K562 (cell line): ENCODE results near the gene GMDS. TPM values are rescaled to one million over a fixed set of nuclear protein-coding genes. Genes with fewer than 3 reads are reported as not detected.
A peak's percentile ranks its signal among the peaks of the same experiment; 100 is the strongest.
"Not testable (repeated sequence)": the region's sequence is repeated elsewhere in the genome, so short reads cannot be mapped to it uniquely, and the experiment has no call there.

Source experiments
- ATAC-seq: fragments of 200-7000 bp; cut with Tn5 transposase; 3 replicates; pipeline ENCODE4 v1.9.1; 2020; ENCODE audit warnings: moderate library complexity
- BruUV-seq: library from RNA; stranded (reverse); fragments of 400-500 nt; replicated peaks from 2 replicates; lab custom pipeline; 2021; lab: Mats Ljungman, UMichigan
- CTCF ChIA-PET: fragments of 300-600 bp; formaldehyde crosslinking; extraction: SDS; loops from one replicate; lab custom pipeline; 2021; ENCODE audit warnings: low intra/inter-chr PET ratio; lab: Yijun Ruan, JAX
- POLR2A ChIA-PET: fragments of 300-600, 350-650 bp; sonication (Branson Sonifier 250); formaldehyde crosslinking; extraction: SDS; loops from one replicate; lab custom pipeline; 2021; ENCODE audit warnings: antibody characterized with exemption, inconsistent platforms; lab: Yijun Ruan, JAX
- DNase-seq, 4 experiments: peaks; one replicate each; pipeline versions ENCODE4 v3.0.0 to v3.0.0-alpha.2; 2011 to 2018; ENCODE audit warnings: low spot score in 3 of 4, mixed read lengths in 3 of 4; ENCODE audit errors: extremely low read depth in 1 of 4
- FAIRE-seq: peaks from 2 replicates; lab custom pipeline; 2011; peaks lifted over from hg19 to GRCh38; lab: Jason Lieb, UNC
- H2AFZ ChIP-seq: 2 replicates; pipeline ENCODE4 v1.6.0; 2011; ENCODE audit warnings: low read depth, low read length, control low read depth, inconsistent platforms
- H3K27ac ChIP-seq: fragments of 200-600 bp; 3 replicates; pipeline ENCODE4 v1.8.0; 2011; ENCODE audit warnings: low read depth, mild to moderate bottlenecking, control low read depth, inconsistent platforms, low read length, moderate library complexity, mixed read lengths; ENCODE audit errors: extremely low read depth
- H3K27me3 ChIP-seq, 2 experiments: fragments of 300-600 bp in 1 of 2; 2 replicates in 1 of 2; 3 replicates in 1 of 2; pipeline versions ENCODE4 v1.6.0 to v1.8.0; 2011; ENCODE audit warnings: inconsistent platforms in 2 of 2, low read length in 2 of 2, mild to moderate bottlenecking in 1 of 2, mixed read lengths in 1 of 2, moderate library complexity in 1 of 2; ENCODE audit not compliant: control insufficient read depth in 2 of 2, insufficient read depth in 2 of 2
- H3K36me3 ChIP-seq: fragments of 300-600 bp; 3 replicates; pipeline ENCODE4 v1.8.0; 2011; ENCODE audit warnings: mild to moderate bottlenecking, low read length, inconsistent platforms; ENCODE audit not compliant: control insufficient read depth, insufficient read depth
- H3K4me1 ChIP-seq, 2 experiments: fragments of 200-600 bp in 1 of 2; replicated peaks in 1 of 2; 2 replicates in 1 of 2; 3 replicates in 1 of 2; pipeline versions ENCODE4 v1.5.1 to v1.8.0; 2011; ENCODE audit warnings: inconsistent platforms in 2 of 2, low read length in 2 of 2, mild to moderate bottlenecking in 1 of 2, mixed read lengths in 1 of 2, moderate library complexity in 1 of 2; ENCODE audit not compliant: control insufficient read depth in 2 of 2, insufficient read depth in 2 of 2
- H3K4me2 ChIP-seq: 2 replicates; pipeline ENCODE4 v1.6.1; 2011; ENCODE audit warnings: low read length, control low read depth, inconsistent platforms, mixed read lengths; ENCODE audit not compliant: insufficient read depth
- H3K4me3 ChIP-seq: fragments of 200-600 bp; sonication (generic), shearing (Covaris generic); 2 replicates; pipeline ENCODE4 v1.5.1; 2016; ENCODE audit warnings: control low read depth, inconsistent platforms
- H3K79me2 ChIP-seq: fragments of 200-600 bp; 3 replicates; pipeline ENCODE4 v1.8.0; 2011; ENCODE audit warnings: low read length, inconsistent platforms; ENCODE audit not compliant: control insufficient read depth, insufficient read depth
- H3K9ac ChIP-seq, 2 experiments: 2 replicates each; pipeline versions ENCODE4 v1.6.0 to v1.6.1; 2011; ENCODE audit warnings: low read depth in 2 of 2, low read length in 2 of 2, control low read depth in 1 of 2, inconsistent platforms in 1 of 2, mild to moderate bottlenecking in 1 of 2, mixed read lengths in 1 of 2; ENCODE audit not compliant: insufficient read depth in 1 of 2
- H3K9me1 ChIP-seq: one replicate; pipeline ENCODE4 v1.6.0; 2011; ENCODE audit warnings: inconsistent platforms, mild to moderate bottlenecking, low read length, moderate library complexity; ENCODE audit not compliant: control insufficient read depth, insufficient read depth
- H3K9me3 ChIP-seq: replicated peaks from 2 replicates; pipeline ENCODE4 v1.5.1; 2011; ENCODE audit warnings: low read depth, low read length, inconsistent platforms; ENCODE audit not compliant: control insufficient read depth, insufficient read depth
- H4K20me1 ChIP-seq: replicated peaks from 2 replicates; pipeline ENCODE4 v1.6.1; 2011; ENCODE audit warnings: low read length, inconsistent platforms, mixed read lengths; ENCODE audit not compliant: control insufficient read depth, insufficient read depth
- BHLHE40 ChIP-seq: IDR thresholded peaks from 2 replicates; pipeline ENCODE4 v1.6.1; 2011; ENCODE audit warnings: low read length, improper control_type of control experiment
- HDAC3 ChIP-seq: fragments of 450-650 bp; IDR thresholded peaks from 2 replicates; pipeline ENCODE4 v1.6.1; 2018; ENCODE audit warnings: borderline replicate concordance, mild to moderate bottlenecking, moderate library complexity; ENCODE audit not compliant: partially characterized antibody
- MCM3 ChIP-seq: fragments of 450-650 bp; IDR thresholded peaks from 2 replicates; pipeline ENCODE4 v1.6.1; 2016
- POLR3G ChIP-seq: IDR thresholded peaks from 2 replicates; pipeline ENCODE4 v1.6.1; 2011; ENCODE audit not compliant: insufficient read length, insufficient replicate concordance; ENCODE audit errors: extremely low read depth
- TRIM25 ChIP-seq: fragments of 450-650 bp; IDR thresholded peaks from 2 replicates; pipeline ENCODE4 v1.7.0; 2016; ENCODE audit warnings: borderline replicate concordance
- U2AF1 ChIP-seq: fragments of 200-400 bp; formaldehyde crosslinking; optimal IDR thresholded peaks from 2 replicates; pipeline ENCODE3; 2017; ENCODE audit warnings: mild to moderate bottlenecking, low read depth, low read length, moderate library complexity
- WGBS: fragments of 100-300 bp; shearing (Covaris generic); methylation state at CpG from one replicate; pipeline ENCODE4 v1.1.6; 2016; ENCODE audit warnings: low coverage, mixed read lengths; ENCODE audit not compliant: insufficient coverage; ENCODE audit errors: missing lambda C conversion rate; 5-methylcytosine and 5-hydroxymethylcytosine counted together
- in situ Hi-C: fragments of 300-500 bp; cut with MboI; formaldehyde crosslinking; loops from 4 replicates; pipeline ENCODE4 v1.15.0; 2018; ENCODE audit warnings: inconsistent platforms, mixed read lengths
- intact Hi-C: fragments of 100-400 bp; cut with micrococcal nuclease; formaldehyde crosslinking; loops from 2 replicates; pipeline ENCODE4 v1.14.2; 2022
- polyA plus RNA-seq, 8 experiments: library from polyadenylated mRNA; depleted of rRNA in 4 of 8; stranded (reverse) in 5 of 8; unstranded in 3 of 8; fragments of >200 nt; fragmentation: Nextera tagmentation in 2 of 8; fragmentation: Illumina TruSeq in 1 of 8; extraction: Ambion mirVana in 2 of 8; extraction: Trizol in 1 of 8; gene quantifications; 2 replicates each; pipeline versions ENCODE4 v1.2.1 to v1.2.3, GENCODE V29; 2011 to 2014; ENCODE audit warnings: inconsistent platforms in 1 of 8, missing spikeins in 1 of 8
- total RNA-seq, 7 experiments: library from RNA; depleted of rRNA in 6 of 7; stranded (reverse); fragments of >200 nt in 6 of 7; fragmentation: Illumina TruSeq in 2 of 7; extraction: Trizol in 2 of 7; gene quantifications; 2 replicates each; pipeline versions ENCODE4 v1.2.1 to v1.2.3, GENCODE V29; 2011 to 2021; ENCODE audit warnings: low replicate concordance in 1 of 7

GMDS gene
- total and polyA plus RNA-seq, 9 of the 15 experiments (the other 6 are each of a cell fraction or from before 2014, with no cell fraction given): 0.48 to 31.8 (median 13.4) TPM

- TF ChIP-seq TRIM25 (no peak), U2AF1 (no peak), HDAC3 (no peak), BHLHE40 (peak; percentile 25; the same call in 1 of the 2 replicates), MCM3 (no peak), POLR3G (no peak)
- TF ChIP-seq, all 486 proteins: peak for 1
- intact Hi-C loops: loop anchor here (10.0 kb wide), 1 partner anchor 895 kb away; no protein-coding TSS in a partner anchor
- 21% methylated on average over 9 of the region's 11 CpGs for WGBS
- FAIRE-seq (no peak), ATAC-seq (no peak), DNase-seq (no peak)
- ChIA-PET CTCF (no interaction called here), POLR2A (interaction anchor here (0.9 kb wide), 1 partner anchor 975 kb away, joined by 5 read pairs; no protein-coding TSS in a partner anchor)
- H3K79me2 ChIP-seq: no peaks in the 10 kb centered on the region
- H3K27ac ChIP-seq: no peak overlapping the region
- no peak overlapping the region for H2AFZ ChIP-seq
- H3K27me3 ChIP-seq: peaks cover 6 to 41% of the 10 kb centered on the region in 2 experiments
- H3K4me1 ChIP-seq: no peaks in the 10 kb centered on the region
- H3K9ac ChIP-seq: no peak overlapping the region
- H3K36me3 ChIP-seq: no peaks in the 10 kb centered on the region
- no peaks in the 10 kb centered on the region for H4K20me1 ChIP-seq
- H3K9me1 ChIP-seq: no peaks in the 10 kb centered on the region
- BruUV-seq: no TSS peak
- H3K4me2 ChIP-seq: no peak overlapping the region
- H3K9me3 ChIP-seq: no peaks in the 10 kb centered on the region
- in situ Hi-C loops: no loop called here
- no peak overlapping the region for H3K4me3 ChIP-seq
Observed at GRCh38 chr6:1669996-1670395, 575.4 kb downstream of the GMDS start.

GRCh38 chr6:1668456-1668855 is 576.9 kb downstream of the GMDS start:
- H3K4me2 ChIP-seq, FAIRE-seq, BruUV-seq, H3K4me3 ChIP-seq, H3K27ac ChIP-seq, H3K9me3 ChIP-seq, H3K79me2 ChIP-seq, H3K4me1 ChIP-seq, intact Hi-C loops, ATAC-seq, H3K9me1 ChIP-seq, DNase-seq, H3K9ac ChIP-seq, H4K20me1 ChIP-seq, in situ Hi-C loops, CTCF ChIA-PET, H3K36me3 ChIP-seq, POLR2A ChIA-PET, H2AFZ ChIP-seq: not testable (repeated sequence)
- WGBS: 0% methylated on average over 5 of the region's 5 CpGs
- peaks cover 6 to 48% of the 10 kb centered on the region in 2 experiments for H3K27me3 ChIP-seq
